Myocyte (in vitro differentiated cells): ENCODE results near the gene OS9. TPM values are rescaled to one million over a fixed set of nuclear protein-coding genes. Genes with fewer than 3 reads are reported as not detected.

ENCODE experiments used
- DNase-seq: peaks from one replicate; pipeline ENCODE4 v3.0.0-alpha.2; 2012; ENCODE audit warnings: low read depth
- microRNA-seq: library from miRNA; unstranded; fragments of <30 nt; microRNA quantifications from one replicate; pipeline ENCODE4, GENCODE V29; 2016
- total RNA-seq: library from RNA; depleted of rRNA; stranded (reverse); fragments of >200 nt; gene quantifications from 2 replicates; pipeline ENCODE4 v1.2.3, GENCODE V29; 2014

The OS9 gene
- total RNA-seq, 1 donor from 2014 or later, result 306 TPM

- DNase-seq, result no peak
Observed at GRCh38 chr12:57765698-57766463, 71.9 kb downstream of the OS9 start.

GRCh38 chr12:57766464-57767304 is 72.8 kb downstream of the OS9 start, which contains the start of gene CYP27B1:
TSS of gene CYP27B1 (minus strand) at chr12:57767078. CDS start at chr12:57767041, 37 bp downstream.
- DNase-seq, result no peak

GRCh38 chr12:57767305-57767698 is 73.4 kb downstream of the OS9 start:
- no peak for DNase-seq

GRCh38 chr12:57767876-57768275 is 73.9 kb downstream of the OS9 start:
- DNase-seq, result no peak

GRCh38 chr12:57769594-57769993 is 75.7 kb downstream of the OS9 start:
- no peak for DNase-seq

- DNase-seq, result no peak
Observed at GRCh38 chr12:57770734-57771133, 76.8 kb downstream of the OS9 start.

Small RNA genes within 50 kb of the gene (microRNA-seq; reads per million reads assigned to microRNA genes)
- not detected for gene MIR6759

Other genes starting within 250 kb of the OS9 start
- gene INHBE, start 238.8 kb upstream of the OS9 start, total RNA-seq, result 12.2 and 15.7 TPM in 2 replicates
- gene GLI1, start 234.3 kb upstream of the OS9 start, total RNA-seq, result 0.56 and 0.78 TPM in 2 replicates
- gene ARHGAP9, start 214.3 kb upstream of the OS9 start, total RNA-seq, result 9.8 and 14.7 TPM in 2 replicates
- 131 and 146 TPM in 2 replicates for gene MARS1, start 206.1 kb upstream of the OS9 start, total RNA-seq
- 30.0 and 37.1 TPM in 2 replicates for gene DDIT3, start 173.6 kb upstream of the OS9 start, total RNA-seq
- gene MBD6, start 171.3 kb upstream of the OS9 start, total RNA-seq, result 6.3 and 8.2 TPM in 2 replicates
- 170 and 179 TPM in 2 replicates for gene DCTN2, start 146.9 kb upstream of the OS9 start, total RNA-seq
- gene KIF5A, start 144.1 kb upstream of the OS9 start, total RNA-seq, result not detected in 2 replicates
- gene PIP4K2C, start 102.9 kb upstream of the OS9 start, total RNA-seq, result 15.4 and 20.2 TPM in 2 replicates
- gene DTX3, start 89.3 kb upstream of the OS9 start, total RNA-seq, result 22.1 and 22.5 TPM in 2 replicates
- gene ARHGEF25, start 82.7 kb upstream of the OS9 start, total RNA-seq, result 8.6 and 12.4 TPM in 2 replicates
- 2.5 and 3.4 TPM in 2 replicates for gene B4GALNT1, start 60.9 kb upstream of the OS9 start, total RNA-seq
- 9.8 and 30.2 TPM in 2 replicates for gene AGAP2, start 44.6 kb downstream of the OS9 start, total RNA-seq
- 50.7 and 141 TPM in 2 replicates for gene TSPAN31, start 50.9 kb downstream of the OS9 start, total RNA-seq
- 175 and 180 TPM in 2 replicates for gene CDK4, start 58.2 kb downstream of the OS9 start, total RNA-seq
- gene MARCHF9, start 61.0 kb downstream of the OS9 start, total RNA-seq, result 8.7 and 9.1 TPM in 2 replicates
- gene CYP27B1, start 72.9 kb downstream of the OS9 start, total RNA-seq, result 1.2 TPM in 1 of 2 replicates, not detected in the other
- gene METTL1, start 78.0 kb downstream of the OS9 start, total RNA-seq, result 9.9 and 13.6 TPM in 2 replicates
- gene EEF1AKMT3, start 78.5 kb downstream of the OS9 start, total RNA-seq, result 2.7 and 3.1 TPM in 2 replicates
- 50.0 and 51.9 TPM in 2 replicates for gene TSFM, start 88.7 kb downstream of the OS9 start, total RNA-seq
- 0.48 TPM in 1 of 2 replicates, not detected in the other for gene AVIL, start 124.6 kb downstream of the OS9 start, total RNA-seq
- 37.9 and 43.4 TPM in 2 replicates for gene CTDSP2, start 152.6 kb downstream of the OS9 start, total RNA-seq
- 4.1 and 7.0 TPM in 2 replicates for gene ATP23, start 247.4 kb downstream of the OS9 start, total RNA-seq